Left ventricle myocardium inferior (tissue), 1 donor: Measurements from ENCODE around the gene FGFBP2. TPM values are rescaled to one million over a fixed set of nuclear protein-coding genes. Genes with fewer than 3 reads are reported as not detected.

Experiments
- DNase-seq: peaks from one replicate; pipeline ENCODE4 v3.0.0-alpha.2; 2020
- H3K27ac ChIP-seq: fragments of 200-600 bp; replicated peaks from 2 replicates; pipeline ENCODE4 v1.8.0; 2021
- H3K27me3 ChIP-seq: fragments of 200-600 bp; 2 replicates; pipeline ENCODE4 v1.8.0; 2021; ENCODE audit warnings: low read depth
- H3K36me3 ChIP-seq: fragments of 200-600 bp; 2 replicates; pipeline ENCODE4 v1.8.0; 2021
- H3K4me1 ChIP-seq: fragments of 200-600 bp; 2 replicates; pipeline ENCODE4 v1.8.0; 2021
- H3K4me3 ChIP-seq: fragments of 200-600 bp; 2 replicates; pipeline ENCODE4 v1.8.0; 2021; ENCODE audit warnings: mild to moderate bottlenecking, moderate library complexity
- H3K9me3 ChIP-seq: fragments of 200-600 bp; replicated peaks from 2 replicates; pipeline ENCODE4 v1.8.0; 2021
- intact Hi-C: fragments of 100-400 bp; cut with micrococcal nuclease; formaldehyde crosslinking; loops from one replicate; pipeline ENCODE4 v1.11.0; 2022
- total RNA-seq: library from RNA; stranded (reverse); fragmentation: NEBNext Ultra II Directional; extraction: Animal tissue kit (Norgen Biotek cat#: 25700); gene quantifications from one replicate; pipeline ENCODE4 v1.2.1, GENCODE V29; 2021
- TF ChIP-seq, protein P1 (sequence below): fragments of 200-600 bp; IDR thresholded peaks from 2 replicates; pipeline ENCODE4 v1.8.0; 2021; ENCODE audit warnings: antibody characterized with exemption, mild to moderate bottlenecking, borderline replicate concordance
- donor health status: DM: no; HTN: yes; CAD: no; lungs with severe emphysema.

The FGFBP2 gene
- total RNA-seq, 1 donor from 2014 or later = 1.2 TPM

- Histone ChIP-seq H3K9me3 (no peaks in the 10 kb centered on the region), H3K4me3 (no peak overlapping the region), H3K27me3 (peaks cover 71% of the 10 kb centered on the region), H3K36me3 (no peaks in the 10 kb centered on the region), H3K27ac (no peak overlapping the region), H3K4me1 (no peaks in the 10 kb centered on the region)
- no peak for DNase-seq
- TF ChIP-seq, protein P1, sequence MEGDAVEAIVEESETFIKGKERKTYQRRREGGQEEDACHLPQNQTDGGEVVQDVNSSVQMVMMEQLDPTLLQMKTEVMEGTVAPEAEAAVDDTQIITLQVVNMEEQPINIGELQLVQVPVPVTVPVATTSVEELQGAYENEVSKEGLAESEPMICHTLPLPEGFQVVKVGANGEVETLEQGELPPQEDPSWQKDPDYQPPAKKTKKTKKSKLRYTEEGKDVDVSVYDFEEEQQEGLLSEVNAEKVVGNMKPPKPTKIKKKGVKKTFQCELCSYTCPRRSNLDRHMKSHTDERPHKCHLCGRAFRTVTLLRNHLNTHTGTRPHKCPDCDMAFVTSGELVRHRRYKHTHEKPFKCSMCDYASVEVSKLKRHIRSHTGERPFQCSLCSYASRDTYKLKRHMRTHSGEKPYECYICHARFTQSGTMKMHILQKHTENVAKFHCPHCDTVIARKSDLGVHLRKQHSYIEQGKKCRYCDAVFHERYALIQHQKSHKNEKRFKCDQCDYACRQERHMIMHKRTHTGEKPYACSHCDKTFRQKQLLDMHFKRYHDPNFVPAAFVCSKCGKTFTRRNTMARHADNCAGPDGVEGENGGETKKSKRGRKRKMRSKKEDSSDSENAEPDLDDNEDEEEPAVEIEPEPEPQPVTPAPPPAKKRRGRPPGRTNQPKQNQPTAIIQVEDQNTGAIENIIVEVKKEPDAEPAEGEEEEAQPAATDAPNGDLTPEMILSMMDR = no peak
- intact Hi-C loops = no loop called here
Observed at GRCh38 chr4:15938182-15938581, 24.8 kb downstream of the FGFBP2 start.

DNA sequence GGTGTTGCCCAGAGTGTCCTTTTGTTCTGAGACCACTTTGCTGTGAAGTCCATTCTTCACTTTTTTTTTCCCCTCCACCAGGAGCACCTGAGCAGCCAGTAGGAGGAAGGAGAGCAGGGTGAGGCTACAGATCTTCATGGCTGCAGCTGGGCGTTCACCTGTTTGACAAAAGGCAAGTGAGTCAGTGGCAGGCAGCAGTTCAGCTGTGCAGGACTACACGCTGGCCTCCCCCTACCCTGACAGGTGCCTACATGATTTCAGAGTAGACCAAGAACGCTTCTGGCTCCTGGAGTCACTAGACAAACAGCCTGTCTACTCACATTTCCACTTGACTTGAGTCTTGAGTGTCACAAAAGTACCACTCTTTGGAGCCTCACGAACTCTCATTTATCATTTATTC is 26.5 kb downstream of the FGFBP2 start:
- Histone ChIP-seq H3K27me3 (peaks cover 81% of the 10 kb centered on the region), H3K4me1 (no peaks in the 10 kb centered on the region), H3K27ac (no peak overlapping the region), H3K4me3 (no peak overlapping the region), H3K36me3 (no peaks in the 10 kb centered on the region), H3K9me3 (no peaks in the 10 kb centered on the region)
- intact Hi-C loops = no loop called here
- TF ChIP-seq, protein P1 = no peak
- no peak for DNase-seq

DNA sequence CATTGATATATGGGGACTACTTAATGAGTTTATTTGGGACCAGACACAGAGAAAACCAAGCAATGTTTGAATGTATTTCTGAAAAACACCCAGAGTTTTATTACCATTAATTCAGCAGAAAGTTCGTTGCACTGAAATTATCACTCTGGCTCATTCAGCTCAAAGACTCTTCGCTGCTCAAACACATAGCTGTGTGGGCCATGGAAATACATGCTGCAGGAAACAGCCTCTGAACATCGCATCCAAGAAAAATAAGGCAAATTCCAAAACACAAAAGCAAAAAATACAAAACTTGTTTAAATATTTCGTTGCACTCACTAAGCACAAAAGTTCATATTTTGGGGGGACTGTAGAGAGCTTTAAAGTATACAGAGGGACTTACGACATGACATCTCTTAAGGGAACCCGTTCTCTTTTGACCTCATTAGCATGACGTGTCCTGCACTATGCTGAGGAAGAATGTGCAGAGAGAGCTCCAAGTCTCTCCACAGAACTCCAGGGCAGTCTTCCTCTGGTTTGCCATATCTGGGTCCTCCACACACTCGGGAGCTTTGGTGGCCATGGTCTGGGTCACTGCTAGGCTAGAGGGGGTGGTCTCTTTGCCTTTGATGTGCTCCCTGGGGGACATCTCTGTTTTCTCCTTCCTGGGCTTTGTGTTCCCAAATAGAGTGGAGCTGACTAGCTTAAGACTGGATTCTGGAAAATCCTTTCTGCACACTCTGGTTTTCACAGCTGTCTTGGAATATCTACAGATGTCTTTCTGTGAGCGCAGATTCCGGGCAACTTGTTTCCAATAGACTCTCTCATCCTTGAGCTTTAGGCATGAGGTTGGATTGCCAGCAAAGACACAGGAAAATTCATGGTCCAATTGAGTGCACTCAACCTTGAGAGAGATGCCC is 27.2 kb downstream of the FGFBP2 start:
- Histone ChIP-seq H3K27me3 (peaks cover 81% of the 10 kb centered on the region), H3K4me3 (no peak overlapping the region), H3K27ac (no peak overlapping the region), H3K4me1 (no peaks in the 10 kb centered on the region), H3K36me3 (no peaks in the 10 kb centered on the region), H3K9me3 (no peaks in the 10 kb centered on the region)
- TF ChIP-seq, protein P1 = no peak
- no peak for DNase-seq
- intact Hi-C loops = no loop called here

DNA sequence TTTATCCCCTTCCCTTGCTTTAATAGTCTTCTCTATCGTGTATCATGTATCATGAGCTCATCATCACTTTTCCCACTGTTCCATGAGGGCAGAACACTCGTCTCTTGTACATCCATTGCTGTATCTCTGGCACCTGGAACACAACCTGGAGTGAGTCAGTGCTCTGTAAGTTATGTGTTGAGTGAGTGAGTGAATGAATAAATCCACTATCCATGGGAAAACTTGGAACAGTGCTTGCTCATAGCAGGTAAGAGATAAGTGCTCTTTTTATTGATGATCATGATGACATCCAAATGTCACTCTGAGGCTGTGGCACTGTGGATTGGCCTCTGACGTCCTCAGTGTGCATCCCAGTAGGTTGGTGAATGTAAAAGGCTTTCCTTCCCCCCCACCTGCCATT is 28.7 kb downstream of the FGFBP2 start:
- DNase-seq = no peak
- TF ChIP-seq, protein P1 = no peak
- Histone ChIP-seq H3K27me3 (peaks cover 77% of the 10 kb centered on the region), H3K36me3 (no peaks in the 10 kb centered on the region), H3K27ac (no peak overlapping the region), H3K4me3 (no peak overlapping the region), H3K9me3 (no peaks in the 10 kb centered on the region), H3K4me1 (no peaks in the 10 kb centered on the region)
- intact Hi-C loops = no loop called here

- Histone ChIP-seq H3K36me3 (no peaks in the 10 kb centered on the region), H3K27ac (no peak overlapping the region), H3K9me3 (no peaks in the 10 kb centered on the region), H3K4me1 (no peaks in the 10 kb centered on the region), H3K4me3 (no peak overlapping the region), H3K27me3 (peaks cover 64% of the 10 kb centered on the region)
- intact Hi-C loops = no loop called here
- DNase-seq = no peak
- TF ChIP-seq, protein P1 = no peak
Observed at GRCh38 chr4:15931451-15932210, 31.3 kb downstream of the FGFBP2 start.
